NB4 (cell line): ENCODE data around the gene FANCF.

Source experiments
- DNase-seq: peaks from one replicate; pipeline ENCODE4 v3.0.0; 2010; ENCODE audit warnings: low read depth
- H3K4me3 ChIP-seq: one replicate; pipeline ENCODE4 v1.5.1; 2011; ENCODE audit warnings: mild to moderate bottlenecking, low read depth, low read length, moderate library complexity
- CTCF ChIP-seq: IDR thresholded peaks from one replicate; pipeline ENCODE4 v1.5.1; 2012; ENCODE audit warnings: low read depth, low read length
- MAX ChIP-seq: IDR thresholded peaks from 2 replicates; pipeline ENCODE4 v1.6.1; 2011; ENCODE audit warnings: low read depth, low read length
- MYC ChIP-seq: IDR thresholded peaks from 2 replicates; pipeline ENCODE4 v1.6.1; 2011; ENCODE audit warnings: low read depth, low read length
- POLR2A ChIP-seq: IDR thresholded peaks from 2 replicates; pipeline ENCODE4 v1.6.1; 2011; ENCODE audit warnings: mild to moderate bottlenecking; ENCODE audit not compliant: insufficient read length; ENCODE audit errors: extremely low read depth

The FANCF gene

GRCh38 chr11:22603933-22604332 is 21.7 kb downstream of the FANCF start:
- no peak overlapping the region for H3K4me3 ChIP-seq
- no peak for DNase-seq
- TF ChIP-seq MAX (no peak), POLR2A (no peak), CTCF (no peak), MYC (no peak)

GRCh38 chr11:22602504-22602903 is 23.1 kb downstream of the FANCF start:
- H3K4me3 ChIP-seq = no peak overlapping the region
- TF ChIP-seq MYC = no peak
- no peak for TF ChIP-seq MAX
- no peak for TF ChIP-seq POLR2A
- no peak for TF ChIP-seq CTCF
- no peak for DNase-seq

- no peak for TF ChIP-seq POLR2A
- no peak for DNase-seq
- no peak overlapping the region for H3K4me3 ChIP-seq
Observed at GRCh38 chr11:22599458-22599857, 26.2 kb downstream of the FANCF start.

GRCh38 chr11:22597062-22597461 is 28.6 kb downstream of the FANCF start:
- TF ChIP-seq MAX (no peak), MYC (no peak), CTCF (no peak), POLR2A (no peak)
- no peak overlapping the region for H3K4me3 ChIP-seq

GRCh38 chr11:22584976-22585375 is 40.6 kb downstream of the FANCF start:
- no peak for TF ChIP-seq MYC
- TF ChIP-seq CTCF = no peak
- TF ChIP-seq POLR2A = no peak
- TF ChIP-seq MAX = no peak
- DNase-seq = no peak
- no peak overlapping the region for H3K4me3 ChIP-seq

More at GRCh38 chr11:22597062-22597461, 28.6 kb downstream of the FANCF start:
- DNase-seq = no peak

GRCh38 chr11:22583963-22584492 is 41.6 kb downstream of the FANCF start:
- TF ChIP-seq CTCF = no peak
- no peak for TF ChIP-seq POLR2A
- TF ChIP-seq MYC = no peak
- no peak for TF ChIP-seq MAX
- H3K4me3 ChIP-seq = no peak overlapping the region
- DNase-seq = no peak
